HepG2 (cell line): ENCODE data around the gene FAM3B. TPM values are rescaled to one million over a fixed set of nuclear protein-coding genes. Genes with fewer than 3 reads are reported as not detected.

Source experiments
- polyA plus RNA-seq, 8 experiments: library from polyadenylated mRNA; depleted of rRNA in 3 of 8; stranded (reverse) in 7 of 8; unstranded in 1 of 8; fragments of >200 nt; fragmentation: Illumina TruSeq in 4 of 8; extraction: Trizol in 4 of 8; gene quantifications; 2 replicates each; pipeline versions ENCODE4 v1.2.1 to v1.2.3, GENCODE V29; 2011 to 2016; ENCODE audit warnings: low read depth in 4 of 8, missing spikeins in 1 of 8, mixed read lengths in 1 of 8; ENCODE audit not compliant: insufficient read depth in 1 of 8
- total RNA-seq, 5 experiments: library from RNA; depleted of rRNA; stranded (reverse); fragments of >200 nt; fragmentation: Illumina TruSeq; extraction: Trizol; gene quantifications; 2 replicates each; pipeline ENCODE4 v1.2.3, GENCODE V29; 2016; ENCODE audit warnings: low read depth in 1 of 5

FAM3B gene
- total and polyA plus RNA-seq, 2 of the 13 experiments (the other 11 are each of a cell fraction or from before 2014, with no cell fraction given), result 46.5 to 62.0 TPM

Other genes with a start within 250 kb of the FAM3B start
- gene BACE2, start 148.6 kb upstream of the FAM3B start, total RNA-seq (2016; rRNA removed; fragmentation: Illumina TruSeq; extraction: Trizol), result 0.07 TPM in 1 of 2 replicates, not detected in the other
- gene BACE2, start 148.6 kb upstream of the FAM3B start, polyA plus RNA-seq (2011; rRNA removed), result 0.11 and 0.20 TPM in 2 replicates
- gene MX2, start 45.2 kb downstream of the FAM3B start, total RNA-seq (2016; rRNA removed; fragmentation: Illumina TruSeq; extraction: Trizol), result 35.7 and 46.9 TPM in 2 replicates
- gene MX2, start 45.2 kb downstream of the FAM3B start, polyA plus RNA-seq (2011; rRNA removed), result 24.0 and 26.3 TPM in 2 replicates
- 5.8 and 6.5 TPM in 2 replicates for gene MX1, start 109.4 kb downstream of the FAM3B start, total RNA-seq (2016; rRNA removed; fragmentation: Illumina TruSeq; extraction: Trizol)
- gene MX1, start 109.4 kb downstream of the FAM3B start, polyA plus RNA-seq (2011; rRNA removed), result 2.6 and 4.1 TPM in 2 replicates
- gene TMPRSS2, start 191.4 kb downstream of the FAM3B start, total RNA-seq (2016; rRNA removed; fragmentation: Illumina TruSeq; extraction: Trizol), result 0.86 and 1.8 TPM in 2 replicates
- gene TMPRSS2, start 191.4 kb downstream of the FAM3B start, polyA plus RNA-seq (2011; rRNA removed), result 1.7 and 1.9 TPM in 2 replicates